Thymus (tissue), 14 donors: ENCODE results near the gene PRMT6. TPM values are rescaled to one million over a fixed set of nuclear protein-coding genes. Genes with fewer than 3 reads are reported as not detected.
"Not testable (repeated sequence)": the region's sequence is repeated elsewhere in the genome, so short reads cannot be mapped to it uniquely, and the experiment has no call there.

Experiments
- DNase-seq, 9 donors: peaks; one replicate each; pipeline ENCODE4 v3.0.0-alpha.2; 2013; ENCODE audit warnings: low spot score in 9 of 9, low read depth in 6 of 9, missing footprints in 1 of 9
- H3K27ac ChIP-seq, 2 donors: one replicate each; pipeline ENCODE4 v1.5.1; 2013; ENCODE audit warnings: control low read depth in 1 of 2, low read depth in 1 of 2, low read length in 1 of 2, mild to moderate bottlenecking in 1 of 2, moderate library complexity in 1 of 2
- H3K27me3 ChIP-seq, 2 donors: one replicate each; pipeline ENCODE4 v1.5.1; 2013; ENCODE audit warnings: low read length in 1 of 2; ENCODE audit not compliant: control insufficient read depth in 2 of 2, insufficient read depth in 1 of 2
- H3K36me3 ChIP-seq, 2 donors: one replicate each; pipeline ENCODE4 v1.5.1; 2013; ENCODE audit warnings: low read length in 1 of 2, mild to moderate bottlenecking in 1 of 2, moderate library complexity in 1 of 2; ENCODE audit not compliant: control insufficient read depth in 2 of 2, insufficient read depth in 2 of 2
- H3K4me1 ChIP-seq, 2 donors: one replicate each; pipeline ENCODE4 v1.5.1; 2013; ENCODE audit warnings: low read length in 2 of 2; ENCODE audit not compliant: control insufficient read depth in 2 of 2, insufficient read depth in 2 of 2
- H3K4me3 ChIP-seq, 2 donors: one replicate each; pipeline ENCODE4 v1.5.1; 2013; ENCODE audit warnings: low read length in 2 of 2, control low read depth in 1 of 2, mild to moderate bottlenecking in 1 of 2
- H3K9me3 ChIP-seq, 2 donors: one replicate each; pipeline ENCODE4 v1.5.1; 2013; ENCODE audit warnings: low read length in 1 of 2, mild to moderate bottlenecking in 1 of 2; ENCODE audit not compliant: control insufficient read depth in 2 of 2, insufficient read depth in 1 of 2
- WGBS: extraction: QIAGEN DNeasy Blood & Tissue Kit; methylation state at CpG from one replicate; pipeline ENCODE4 v1.1.7; 2013; 5-methylcytosine and 5-hydroxymethylcytosine counted together
- long read RNA-seq, 10 donors: transcript quantifications; one replicate each; lab custom pipeline, GENCODE V29; 2026
- polyA plus RNA-seq: library from polyadenylated mRNA; stranded (reverse); fragments of 200-250 nt; gene quantifications from one replicate; pipeline ENCODE4 v1.2.3, GENCODE V29; 2013
- total RNA-seq: library from RNA; stranded (reverse); fragments of 120-200 nt; gene quantifications from one replicate; pipeline ENCODE4 v1.2.4, GENCODE V29; 2013
- donor health status: healthy.

The PRMT6 gene
- 19.1 TPM for total RNA-seq
- 24.4 TPM for polyA plus RNA-seq
- long read RNA-seq, donor 1, partial matches to known transcripts = 0 of 1 reads
- long read RNA-seq, donor 1, other reads (novel, unspliced or antisense) = 0 of 1 reads
- long read RNA-seq, donor 2, transcript PRMT6-201 (1 exons, 2,616 nt) = major isoform, 53 of 54 reads
- long read RNA-seq, donor 2, partial matches to known transcripts = 0 of 54 reads
- long read RNA-seq, donor 2, other reads (novel, unspliced or antisense) = 0 of 54 reads
- long read RNA-seq, donor 3, transcript PRMT6-201 (1 exons, 2,616 nt) = major isoform, 35 of 36 reads
- long read RNA-seq, donor 3, partial matches to known transcripts = 0 of 36 reads
- long read RNA-seq, donor 3, other reads (novel, unspliced or antisense) = 0 of 36 reads
- long read RNA-seq, donor 4, transcript PRMT6-201 (1 exons, 2,616 nt) = major isoform, 22 of 22 reads
- long read RNA-seq, donor 4, partial matches to known transcripts = 0 of 22 reads
- long read RNA-seq, donor 4, other reads (novel, unspliced or antisense) = 0 of 22 reads
- long read RNA-seq, donor 5, transcript PRMT6-201 (1 exons, 2,616 nt) = major isoform, 34 of 34 reads
- long read RNA-seq, donor 5, partial matches to known transcripts = 0 of 34 reads
- long read RNA-seq, donor 5, other reads (novel, unspliced or antisense) = 0 of 34 reads
- long read RNA-seq, donor 6, transcript PRMT6-201 (1 exons, 2,616 nt) = major isoform, 30 of 31 reads
- long read RNA-seq, donor 6, partial matches to known transcripts = 0 of 31 reads
- long read RNA-seq, donor 6, other reads (novel, unspliced or antisense) = 0 of 31 reads
- long read RNA-seq, donor 7, transcript PRMT6-201 (1 exons, 2,616 nt) = major isoform, 14 of 14 reads
- long read RNA-seq, donor 7, partial matches to known transcripts = 0 of 14 reads
- long read RNA-seq, donor 7, other reads (novel, unspliced or antisense) = 0 of 14 reads
- long read RNA-seq, donor 8, transcript PRMT6-201 (1 exons, 2,616 nt) = major isoform, 7 of 7 reads
- long read RNA-seq, donor 8, partial matches to known transcripts = 0 of 7 reads
- long read RNA-seq, donor 8, other reads (novel, unspliced or antisense) = 0 of 7 reads
- long read RNA-seq, donor 9, transcript PRMT6-201 (1 exons, 2,616 nt) = major isoform, 14 of 14 reads
- long read RNA-seq, donor 9, partial matches to known transcripts = 0 of 14 reads
- long read RNA-seq, donor 9, other reads (novel, unspliced or antisense) = 0 of 14 reads
- long read RNA-seq, donor 10, transcript PRMT6-201 (1 exons, 2,616 nt) = major isoform, 12 of 12 reads
- long read RNA-seq, donor 10, partial matches to known transcripts = 0 of 12 reads
- long read RNA-seq, donor 10, other reads (novel, unspliced or antisense) = 0 of 12 reads

- Histone ChIP-seq H3K27ac (peak within 1 kb of the TSS; percentile 74 to 82), H3K9me3 (no peaks in the 10 kb centered on the region), H3K36me3 (peaks cover 0 to 13% of the 10 kb centered on the region in 2 donors), H3K4me1 (peaks cover 7 to 12% of the 10 kb centered on the region in 2 donors), H3K27me3 (no peaks in the 10 kb centered on the region), H3K4me3 (peak within 1 kb of the TSS; percentile 77 to 82)
- WGBS = under 1% methylated on average over 73 of the region's 73 CpGs
- DNase-seq = peak; percentile 65 to 91 (median 77)
Observed at GRCh38 chr1:107056426-107057196, at the start of gene PRMT6. TSS of gene PRMT6 (plus strand) at chr1:107056674. CDS start at chr1:107056716, 42 bp downstream.

GRCh38 chr1:107009281-107009680, 47.2 kb upstream of the PRMT6 start:
- Histone ChIP-seq H3K4me1 (no peaks in the 10 kb centered on the region), H3K4me3 (no peak overlapping the region), H3K27me3 (no peaks in the 10 kb centered on the region), H3K27ac (no peak overlapping the region), H3K36me3 (no peaks in the 10 kb centered on the region), H3K9me3 (no peaks in the 10 kb centered on the region)
- 95% methylated on average over 3 of the region's 3 CpGs for WGBS
- DNase-seq = peak in 4 of 9 donors; percentile 2 to 37 (median 6)

GRCh38 chr1:107010582-107010981, 45.9 kb upstream of the PRMT6 start:
- WGBS = 83% methylated on average over 3 of the region's 3 CpGs
- no peak for DNase-seq
- no peaks in the 10 kb centered on the region for H3K9me3 ChIP-seq
- no peaks in the 10 kb centered on the region for H3K27me3 ChIP-seq
- H3K27ac ChIP-seq = peak overlapping the region in 1 of 2 donors; percentile 70
- no peaks in the 10 kb centered on the region for H3K36me3 ChIP-seq
- H3K4me1 ChIP-seq = no peaks in the 10 kb centered on the region
- H3K4me3 ChIP-seq = no peak overlapping the region

- Histone ChIP-seq H3K4me3 (no peak overlapping the region), H3K9me3 (no peaks in the 10 kb centered on the region), H3K4me1 (no peaks in the 10 kb centered on the region), H3K27ac (no peak overlapping the region), H3K27me3 (no peaks in the 10 kb centered on the region), H3K36me3 (no peaks in the 10 kb centered on the region)
- 85% methylated on average over 3 of the region's 3 CpGs for WGBS
- DNase-seq = no peak
Observed at GRCh38 chr1:107016376-107016978, 40.0 kb upstream of the PRMT6 start.

- Histone ChIP-seq H3K9me3 (no peaks in the 10 kb centered on the region), H3K27me3 (no peaks in the 10 kb centered on the region), H3K4me3 (no peak overlapping the region), H3K36me3 (no peaks in the 10 kb centered on the region), H3K4me1 (no peaks in the 10 kb centered on the region), H3K27ac (no peak overlapping the region)
- 86% methylated on average over 5 of the region's 5 CpGs for WGBS
- no peak for DNase-seq
Observed at GRCh38 chr1:107018445-107018844, 38.0 kb upstream of the PRMT6 start.

GRCh38 chr1:107019166-107019565, 37.3 kb upstream of the PRMT6 start:
- H3K36me3 ChIP-seq = no peaks in the 10 kb centered on the region
- H3K27me3 ChIP-seq = no peaks in the 10 kb centered on the region
- H3K27ac ChIP-seq = no peak overlapping the region
- no peaks in the 10 kb centered on the region for H3K9me3 ChIP-seq
- DNase-seq = no peak
- no peaks in the 10 kb centered on the region for H3K4me1 ChIP-seq
- WGBS = 96% methylated on average over 3 of the region's 3 CpGs
- H3K4me3 ChIP-seq = no peak overlapping the region

- WGBS = 96% methylated on average over 3 of the region's 3 CpGs
- not testable (repeated sequence) for H3K27ac ChIP-seq, H3K9me3 ChIP-seq, H3K4me3 ChIP-seq, H3K36me3 ChIP-seq, H3K4me1 ChIP-seq, DNase-seq, H3K27me3 ChIP-seq
Observed at GRCh38 chr1:107038874-107039273, 17.6 kb upstream of the PRMT6 start.
